AG10803 (cell line): ENCODE data around the gene KIAA1217.
A peak's percentile ranks its signal among the peaks of the same experiment; 100 is the strongest.

Experiments used
- DNase-seq: peaks from one replicate; pipeline ENCODE4 v3.0.0; 2010; ENCODE audit warnings: low read depth
- H3K4me3 ChIP-seq: 2 replicates; pipeline ENCODE4 v1.5.1; 2011; ENCODE audit warnings: mild to moderate bottlenecking, low read length, control low read depth
- TF ChIP-seq, protein P1 (sequence below): conservative IDR thresholded peaks from 2 replicates; pipeline ENCODE4 v1.5.1; 2011; ENCODE audit warnings: mild to moderate bottlenecking, low read length, control low read depth, inconsistent platforms

Gene KIAA1217

DNA sequence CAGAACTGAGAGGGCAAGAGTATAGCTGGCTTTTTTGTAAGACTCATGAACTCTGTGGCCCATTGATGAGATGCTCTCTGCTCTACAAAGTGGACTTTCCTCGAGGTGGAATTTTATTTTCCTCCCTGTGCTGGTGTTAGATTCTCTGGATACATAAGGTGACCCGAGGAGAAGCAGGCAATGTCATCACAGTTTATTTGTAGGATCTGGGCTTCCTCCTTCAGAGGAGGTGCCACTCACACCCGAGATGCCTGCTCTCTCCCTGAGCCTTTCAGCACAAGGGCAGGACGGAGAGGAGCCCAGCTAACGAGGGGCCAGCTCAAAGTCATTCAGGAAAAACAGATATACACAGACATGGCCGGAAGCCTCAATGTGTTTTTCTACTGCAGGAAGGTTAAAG, 103.0 kb downstream of the KIAA1217 start:
- DNase-seq = no peak

DNA sequence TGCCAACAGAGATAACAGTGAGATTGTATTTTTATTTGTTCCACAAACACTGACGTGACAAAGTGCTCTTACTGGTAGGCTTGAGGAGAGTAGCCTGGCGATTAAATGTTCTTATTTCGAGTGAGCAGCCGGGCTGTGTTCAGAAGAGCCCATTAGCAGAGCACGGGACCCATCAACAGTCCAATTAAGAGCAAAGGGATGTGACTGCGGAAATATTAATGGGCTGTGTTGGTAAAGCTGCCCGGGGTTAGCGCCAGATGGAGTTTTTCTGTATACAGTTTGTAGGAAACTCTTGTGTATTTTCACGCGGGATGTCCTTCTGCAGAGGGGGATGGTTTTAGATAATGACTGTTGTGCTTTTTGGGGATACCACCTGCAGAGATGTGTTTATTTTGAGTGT, 104.3 kb downstream of the KIAA1217 start:
- TF ChIP-seq, protein P1, sequence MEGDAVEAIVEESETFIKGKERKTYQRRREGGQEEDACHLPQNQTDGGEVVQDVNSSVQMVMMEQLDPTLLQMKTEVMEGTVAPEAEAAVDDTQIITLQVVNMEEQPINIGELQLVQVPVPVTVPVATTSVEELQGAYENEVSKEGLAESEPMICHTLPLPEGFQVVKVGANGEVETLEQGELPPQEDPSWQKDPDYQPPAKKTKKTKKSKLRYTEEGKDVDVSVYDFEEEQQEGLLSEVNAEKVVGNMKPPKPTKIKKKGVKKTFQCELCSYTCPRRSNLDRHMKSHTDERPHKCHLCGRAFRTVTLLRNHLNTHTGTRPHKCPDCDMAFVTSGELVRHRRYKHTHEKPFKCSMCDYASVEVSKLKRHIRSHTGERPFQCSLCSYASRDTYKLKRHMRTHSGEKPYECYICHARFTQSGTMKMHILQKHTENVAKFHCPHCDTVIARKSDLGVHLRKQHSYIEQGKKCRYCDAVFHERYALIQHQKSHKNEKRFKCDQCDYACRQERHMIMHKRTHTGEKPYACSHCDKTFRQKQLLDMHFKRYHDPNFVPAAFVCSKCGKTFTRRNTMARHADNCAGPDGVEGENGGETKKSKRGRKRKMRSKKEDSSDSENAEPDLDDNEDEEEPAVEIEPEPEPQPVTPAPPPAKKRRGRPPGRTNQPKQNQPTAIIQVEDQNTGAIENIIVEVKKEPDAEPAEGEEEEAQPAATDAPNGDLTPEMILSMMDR = no peak
- no peak overlapping the region for H3K4me3 ChIP-seq
- DNase-seq = no peak

More for the DNA sequence above, 103.0 kb downstream of the KIAA1217 start:
- no peak overlapping the region for H3K4me3 ChIP-seq
- TF ChIP-seq, protein P1 = no peak

DNA sequence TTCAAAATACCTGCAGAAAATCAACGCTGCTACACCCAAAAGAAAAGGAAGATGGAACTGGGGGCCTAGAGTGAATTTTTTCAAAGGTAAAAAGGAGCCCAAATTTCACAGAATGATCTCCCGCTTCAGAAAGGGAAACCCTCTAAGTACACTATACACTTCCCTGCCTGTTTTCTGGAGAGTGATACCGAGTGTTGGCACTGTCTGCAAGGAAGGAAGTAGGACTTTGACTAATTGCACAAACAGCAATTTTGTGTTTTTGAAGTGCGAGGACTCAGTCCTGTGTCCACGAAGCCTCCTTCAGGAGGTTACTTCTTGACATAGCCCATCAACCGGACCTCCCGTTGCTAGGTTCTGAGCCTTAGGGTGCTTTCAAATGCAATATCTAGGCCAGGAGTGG, 106.3 kb downstream of the KIAA1217 start:
- TF ChIP-seq, protein P1 = no peak

DNA sequence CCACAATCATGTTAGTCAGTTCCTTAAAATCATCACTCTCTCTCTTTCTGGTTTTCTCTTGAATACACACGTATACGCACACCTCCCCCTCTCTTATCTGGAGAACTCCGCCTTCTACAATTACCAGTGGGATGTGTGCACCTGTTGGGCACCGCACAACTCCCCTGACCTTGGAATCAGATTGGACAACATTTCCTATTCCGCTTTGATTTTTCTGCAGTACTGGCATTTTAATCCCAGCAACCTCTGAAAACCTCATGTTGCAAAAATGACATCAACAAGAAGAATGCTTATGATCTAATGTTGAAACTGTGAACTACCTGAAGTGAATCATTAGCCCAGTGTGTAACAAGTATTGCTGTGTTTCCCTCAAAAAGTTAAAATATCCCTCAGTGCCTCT, 109.6 kb downstream of the KIAA1217 start:
- TF ChIP-seq, protein P1 = no peak
- DNase-seq = no peak
- no peak overlapping the region for H3K4me3 ChIP-seq

More for the DNA sequence above, 106.3 kb downstream of the KIAA1217 start:
- DNase-seq = no peak
- H3K4me3 ChIP-seq = no peak overlapping the region

DNA sequence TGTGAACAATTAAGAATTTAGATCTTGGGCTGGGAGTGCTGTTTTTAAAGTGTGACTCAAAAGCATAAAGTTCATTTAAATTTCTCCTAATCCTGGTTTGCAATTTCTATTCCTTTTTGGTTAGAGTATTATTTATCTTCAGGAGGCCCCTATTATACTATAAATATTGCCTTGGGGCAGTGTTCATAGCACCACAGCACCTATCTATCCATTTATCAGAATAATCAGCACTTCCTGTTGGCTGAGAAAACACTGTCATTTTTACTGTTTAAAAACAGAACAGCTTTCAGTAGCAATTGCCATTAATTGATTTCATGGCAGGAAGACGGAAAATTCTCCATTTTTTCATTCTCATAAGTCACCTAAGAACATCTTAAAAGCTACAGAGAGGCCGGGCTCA, 111.4 kb downstream of the KIAA1217 start:
- no peak for DNase-seq
- TF ChIP-seq, protein P1 = no peak
- no peak overlapping the region for H3K4me3 ChIP-seq

DNA sequence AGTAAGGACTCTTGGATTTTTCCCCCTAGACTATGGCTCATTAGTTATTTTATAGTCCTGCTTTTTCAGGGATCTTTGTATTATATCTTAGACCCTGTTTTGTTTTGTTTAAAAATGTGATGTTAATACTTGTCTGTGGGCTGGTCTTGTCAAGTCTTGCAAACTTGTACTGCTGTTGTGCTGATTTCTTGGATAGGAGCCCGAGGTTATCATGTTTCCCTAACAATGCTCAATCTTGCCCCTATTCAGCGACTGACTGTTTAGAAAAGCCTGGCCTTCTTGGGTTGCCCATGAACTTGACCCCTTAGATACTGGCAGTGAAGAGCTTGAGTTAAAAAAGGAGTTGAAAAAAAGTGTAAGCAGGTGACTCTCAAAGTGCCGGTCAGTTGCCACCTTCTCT, 115.7 kb downstream of the KIAA1217 start:
- DNase-seq = no peak
- TF ChIP-seq, protein P1 = no peak
- no peak overlapping the region for H3K4me3 ChIP-seq

DNA sequence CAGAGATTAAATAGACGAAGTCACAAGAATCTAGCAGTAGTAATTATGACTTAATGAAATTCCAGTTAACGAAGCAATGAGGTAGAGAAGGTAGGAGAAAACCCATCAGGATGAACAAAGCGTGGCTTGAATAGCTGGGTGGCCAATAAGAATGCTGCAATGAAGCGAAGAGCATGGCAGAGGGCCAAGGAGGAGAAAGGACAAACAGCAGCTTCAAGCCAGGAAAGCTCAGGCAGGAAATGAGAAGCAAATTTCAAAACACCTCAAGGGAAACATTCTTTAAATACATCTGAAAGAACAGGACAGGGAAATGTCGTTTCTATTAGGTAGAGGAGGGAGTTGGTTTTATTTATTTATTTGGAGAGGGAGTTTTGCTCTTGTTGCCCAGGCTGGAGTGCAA, 122.5 kb downstream of the KIAA1217 start:
- TF ChIP-seq, protein P1 = no peak
- DNase-seq = peak; percentile 36
- H3K4me3 ChIP-seq = no peak overlapping the region
